Transverse colon (tissue), 4 donors: ENCODE measurements around the gene PCSK5.

ENCODE experiments used
- EP300 ChIP-seq: sonication (generic); formaldehyde crosslinking; IDR thresholded peaks from one replicate; pipeline ENCODE4 v1.6.1; 2017; ENCODE audit warnings: antibody characterized with exemption, low read depth
- POLR2AphosphoS5 ChIP-seq, 3 donors: sonication (generic); formaldehyde crosslinking; IDR thresholded peaks; one replicate each; pipeline ENCODE4 v1.6.1; 2016; ENCODE audit warnings: antibody characterized with exemption in 3 of 3
- TF ChIP-seq, protein P1 (sequence below), 5 experiments: fragments of 200-600 bp in 3 of 5; fragments of 450-650 bp in 2 of 5; sonication (generic) in 3 of 5; IDR thresholded peaks; 1 replicate in 2 of 5; 2 replicates in 3 of 5; pipeline ENCODE4 v1.5.1; 2016 to 2017; ENCODE audit warnings: antibody characterized with exemption in 5 of 5, inconsistent platforms in 3 of 5, mild to moderate bottlenecking in 2 of 5, moderate library complexity in 1 of 5

DNA sequence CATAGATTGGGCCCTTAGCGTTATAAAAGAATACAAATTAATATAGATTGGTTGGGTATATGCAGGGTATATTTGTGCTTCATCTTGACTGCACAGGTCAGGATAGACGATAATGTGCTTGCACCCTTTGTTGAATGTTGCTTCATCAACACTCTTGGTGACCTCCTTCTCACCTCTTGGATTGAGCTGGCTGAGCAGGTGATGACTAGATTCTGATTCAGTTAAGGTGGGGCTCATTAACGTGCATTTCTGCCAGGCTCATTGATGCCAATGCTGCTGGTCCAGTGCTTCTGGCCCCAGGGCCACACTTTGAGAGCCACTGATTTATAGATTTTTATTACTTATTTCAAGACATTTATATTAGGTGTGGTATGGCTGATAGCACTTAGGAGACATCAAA lies 27.7 kb downstream of the PCSK5 start:
- TF ChIP-seq, protein P1, sequence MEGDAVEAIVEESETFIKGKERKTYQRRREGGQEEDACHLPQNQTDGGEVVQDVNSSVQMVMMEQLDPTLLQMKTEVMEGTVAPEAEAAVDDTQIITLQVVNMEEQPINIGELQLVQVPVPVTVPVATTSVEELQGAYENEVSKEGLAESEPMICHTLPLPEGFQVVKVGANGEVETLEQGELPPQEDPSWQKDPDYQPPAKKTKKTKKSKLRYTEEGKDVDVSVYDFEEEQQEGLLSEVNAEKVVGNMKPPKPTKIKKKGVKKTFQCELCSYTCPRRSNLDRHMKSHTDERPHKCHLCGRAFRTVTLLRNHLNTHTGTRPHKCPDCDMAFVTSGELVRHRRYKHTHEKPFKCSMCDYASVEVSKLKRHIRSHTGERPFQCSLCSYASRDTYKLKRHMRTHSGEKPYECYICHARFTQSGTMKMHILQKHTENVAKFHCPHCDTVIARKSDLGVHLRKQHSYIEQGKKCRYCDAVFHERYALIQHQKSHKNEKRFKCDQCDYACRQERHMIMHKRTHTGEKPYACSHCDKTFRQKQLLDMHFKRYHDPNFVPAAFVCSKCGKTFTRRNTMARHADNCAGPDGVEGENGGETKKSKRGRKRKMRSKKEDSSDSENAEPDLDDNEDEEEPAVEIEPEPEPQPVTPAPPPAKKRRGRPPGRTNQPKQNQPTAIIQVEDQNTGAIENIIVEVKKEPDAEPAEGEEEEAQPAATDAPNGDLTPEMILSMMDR (IDR thresholded peaks at IDR 0.05), result no peak
- TF ChIP-seq EP300 (no peak), POLR2AphosphoS5 (IDR thresholded peaks at IDR 0.05) (no peak)
